ENCODE results near the gene SPIRE1.
"Not testable (repeated sequence)": the region's sequence is repeated elsewhere in the genome, so short reads cannot be mapped to it uniquely, and the experiment has no call there.

The SPIRE1 gene

DNA sequence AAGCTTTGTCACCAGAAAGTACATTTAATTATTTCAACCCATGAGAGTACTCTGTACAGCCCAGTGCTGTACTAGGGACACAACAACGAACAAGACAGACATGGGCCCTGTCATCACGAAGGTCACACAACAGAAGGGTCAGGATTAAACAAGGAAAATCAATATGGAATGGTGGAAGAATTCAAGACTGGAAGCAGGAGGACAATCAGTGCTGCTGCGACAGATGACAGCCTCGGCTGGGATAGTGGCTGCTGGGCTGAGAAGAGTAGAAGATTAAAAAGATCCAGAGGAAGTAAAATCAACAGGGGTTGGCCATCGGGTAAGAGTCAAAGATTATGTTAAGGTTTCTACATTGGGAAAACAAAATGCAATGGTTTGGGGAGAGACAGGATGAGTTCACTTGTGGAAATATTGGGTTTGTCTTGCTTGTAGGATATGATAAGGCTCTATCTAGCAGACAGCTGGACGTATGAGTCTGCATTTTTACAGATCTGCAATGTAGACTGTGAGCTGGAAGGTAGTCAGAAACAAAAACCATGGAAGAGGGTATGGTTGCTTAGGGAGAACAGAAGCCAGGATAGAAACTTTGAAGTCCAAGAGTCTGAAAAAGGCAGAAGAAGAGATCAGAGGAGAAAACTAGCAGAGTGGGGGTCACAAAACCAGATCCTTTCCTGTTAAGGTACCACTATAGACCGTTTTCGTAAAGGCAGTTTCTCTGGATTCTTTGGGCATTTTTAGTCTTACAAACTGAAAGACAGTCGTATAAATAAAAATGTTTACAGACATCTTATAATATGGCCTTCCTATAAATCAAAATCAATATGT is 166.1 kb downstream of the SPIRE1 start:
- no peak for TF ChIP-seq CTCF (conservative IDR thresholded peaks at IDR 0.05; ENCODE audit: low read depth, low read length)
- DNase-seq (ENCODE audit: low read depth): no peak
- H3K4me3 ChIP-seq (ENCODE audit: low read length): no peak overlapping the region

- no peak for TF ChIP-seq CTCF (conservative IDR thresholded peaks at IDR 0.05; ENCODE audit: low read depth, low read length)
- DNase-seq (ENCODE audit: low read depth): no peak
- no peak overlapping the region for H3K4me3 ChIP-seq (ENCODE audit: low read length)
Observed at GRCh38 chr18:12485479-12486105, 172.3 kb downstream of the SPIRE1 start.

DNA sequence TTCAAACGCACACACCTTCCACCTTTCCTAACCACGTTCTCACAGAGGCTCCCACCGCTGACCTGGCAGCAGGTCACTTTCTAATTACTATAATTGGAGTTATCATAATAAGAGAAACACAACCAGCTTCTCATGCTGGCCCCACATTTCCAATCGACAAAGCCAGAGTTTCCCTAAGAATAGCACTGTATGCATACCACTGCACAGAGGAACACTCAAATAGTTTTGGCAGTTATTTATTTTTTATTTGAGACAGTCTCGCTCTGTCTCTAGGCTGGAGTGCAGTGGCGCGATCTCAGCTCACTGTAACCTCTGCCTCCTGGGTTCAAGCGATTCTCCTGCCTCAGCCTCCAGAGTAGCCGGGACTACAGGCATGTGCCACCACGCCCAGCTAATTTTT is 176.0 kb downstream of the SPIRE1 start:
- H3K4me3 ChIP-seq (ENCODE audit: low read length); DNase-seq (ENCODE audit: low read depth): not testable (repeated sequence)

DNA sequence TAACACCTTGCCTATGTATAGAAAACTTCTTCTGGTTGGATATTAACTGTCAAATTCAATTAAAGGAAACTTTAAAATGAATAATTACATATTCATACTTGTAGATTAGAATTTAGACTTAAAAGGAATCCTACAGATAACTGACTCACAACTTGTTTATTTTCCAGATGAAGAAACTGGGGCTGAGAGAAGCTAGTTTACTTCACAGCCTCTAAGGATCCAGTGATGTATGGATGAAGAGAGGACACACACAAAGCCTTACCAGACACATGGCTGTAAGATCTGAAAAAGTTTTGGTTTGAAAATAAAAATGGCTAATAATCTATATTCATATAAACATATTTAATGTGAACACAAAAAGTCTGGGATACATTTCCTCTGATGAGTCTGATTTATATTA is 177.9 kb downstream of the SPIRE1 start:
- DNase-seq (ENCODE audit: low read depth): no peak
- no peak for TF ChIP-seq CTCF (conservative IDR thresholded peaks at IDR 0.05; ENCODE audit: low read depth, low read length)
- H3K4me3 ChIP-seq (ENCODE audit: low read length): no peak overlapping the region

- no peak for DNase-seq (ENCODE audit: low read depth)
- H3K4me3 ChIP-seq (ENCODE audit: low read length): no peak overlapping the region
- TF ChIP-seq CTCF (conservative IDR thresholded peaks at IDR 0.05; ENCODE audit: low read depth, low read length): no peak
Observed at GRCh38 chr18:12479536-12479935, 178.4 kb downstream of the SPIRE1 start.

- H3K4me3 ChIP-seq (ENCODE audit: low read length): no peak overlapping the region
- DNase-seq (ENCODE audit: low read depth): no peak
- peak; percentile 24 for TF ChIP-seq CTCF (conservative IDR thresholded peaks at IDR 0.05; ENCODE audit: low read depth, low read length)
Observed at GRCh38 chr18:12478269-12479047, 179.4 kb downstream of the SPIRE1 start.

GRCh38 chr18:12477606-12478005 is 180.3 kb downstream of the SPIRE1 start:
- no peak for TF ChIP-seq CTCF (conservative IDR thresholded peaks at IDR 0.05; ENCODE audit: low read depth, low read length)
- H3K4me3 ChIP-seq (ENCODE audit: low read length): no peak overlapping the region
- DNase-seq (ENCODE audit: low read depth): no peak
